Right renal pelvis (tissue), 4 donors: ENCODE results near the gene PPP1R3F. TPM values are rescaled to one million over a fixed set of nuclear protein-coding genes. Genes with fewer than 3 reads are reported as not detected.

Source experiments
- DNase-seq, 4 donors: peaks; one replicate each; pipeline ENCODE4 v3.0.0-alpha.2; 2013; ENCODE audit warnings: low read depth in 4 of 4, low spot score in 3 of 4, missing footprints in 1 of 4
- polyA plus RNA-seq, 4 donors: library from polyadenylated mRNA; unstranded; fragments of 120-200 nt; gene quantifications; one replicate each; pipeline ENCODE4 v1.2.1, GENCODE V29; 2013; ENCODE audit not compliant: insufficient read length in 4 of 4

PPP1R3F gene, protein sequence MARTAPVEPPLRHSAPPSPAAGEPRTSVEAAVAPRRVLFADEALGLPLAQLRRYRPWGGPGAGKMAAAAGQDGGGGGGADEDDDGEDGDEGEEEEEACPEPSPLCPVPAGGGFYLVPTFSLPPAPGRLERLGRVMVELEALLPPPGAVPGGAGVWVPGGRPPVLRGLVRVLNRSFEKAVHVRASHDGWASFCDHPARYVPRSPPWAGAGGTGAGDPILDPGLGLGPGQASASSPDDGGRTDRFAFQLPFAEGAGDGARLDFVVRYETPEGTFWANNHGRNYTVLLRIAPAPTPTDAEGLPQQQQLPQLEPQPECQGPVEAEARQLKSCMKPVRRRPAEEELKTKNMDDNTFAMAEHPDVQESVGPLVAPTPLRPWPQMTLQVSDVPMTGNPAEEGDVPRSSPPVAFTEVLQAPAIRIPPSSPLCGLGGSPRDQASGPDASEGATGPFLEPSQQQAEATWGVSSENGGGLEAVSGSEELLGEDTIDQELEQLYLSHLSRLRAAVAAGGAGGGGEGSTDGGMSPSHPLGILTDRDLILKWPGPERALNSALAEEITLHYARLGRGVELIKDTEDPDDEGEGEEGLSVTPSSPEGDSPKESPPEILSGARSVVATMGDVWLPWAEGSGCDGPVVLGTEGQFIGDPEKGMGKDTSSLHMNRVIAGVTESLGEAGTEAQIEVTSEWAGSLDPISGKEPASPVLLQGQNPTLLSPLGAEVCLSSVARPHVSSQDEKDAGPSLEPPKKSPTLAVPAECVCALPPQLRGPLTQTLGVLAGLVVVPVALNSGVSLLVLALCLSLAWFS
- polyA plus RNA-seq, result 1 to 10 TPM; 5.5 to 8.5 (median 6.1) TPM

DNA sequence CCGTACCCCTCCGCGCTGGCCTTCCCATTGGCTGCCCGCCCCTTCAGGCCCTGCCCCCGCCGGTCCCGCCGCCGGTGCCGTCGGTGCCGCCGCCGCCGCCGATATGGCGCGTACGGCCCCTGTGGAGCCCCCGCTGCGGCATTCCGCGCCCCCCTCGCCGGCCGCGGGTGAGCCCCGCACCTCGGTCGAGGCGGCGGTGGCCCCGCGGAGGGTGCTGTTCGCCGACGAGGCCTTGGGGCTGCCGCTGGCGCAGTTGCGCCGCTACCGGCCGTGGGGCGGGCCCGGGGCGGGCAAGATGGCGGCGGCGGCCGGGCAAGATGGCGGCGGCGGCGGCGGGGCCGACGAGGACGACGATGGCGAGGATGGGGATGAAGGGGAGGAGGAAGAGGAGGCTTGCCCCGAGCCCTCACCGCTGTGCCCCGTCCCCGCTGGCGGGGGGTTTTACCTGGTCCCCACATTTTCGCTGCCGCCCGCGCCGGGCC, at the start of gene PPP1R3F:
Gene PPP1R3F (plus strand): TSS at position 27 of the 482 bp plus-strand sequence. CDS start 77 bp downstream, at position 104.
- no peak for DNase-seq

DNA sequence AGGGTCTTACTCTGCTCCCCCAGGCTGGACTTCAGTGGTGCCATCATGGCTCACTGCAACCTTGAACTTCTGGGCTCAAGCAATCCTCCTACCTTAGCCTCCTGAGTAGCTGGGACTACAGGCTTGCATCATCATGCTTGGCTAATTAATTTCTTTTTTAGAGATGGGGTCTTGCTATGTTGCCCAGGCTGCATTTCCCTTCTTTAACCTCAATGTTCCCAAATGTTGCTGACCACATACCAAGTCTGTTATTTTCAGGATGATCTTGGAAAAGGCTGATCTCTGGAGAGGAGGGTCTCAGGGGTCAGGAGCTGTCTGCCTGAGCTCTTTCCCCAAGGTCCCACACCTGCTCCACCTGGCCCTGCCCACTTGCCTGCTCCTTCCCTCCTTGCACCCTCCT, 49.5 kb upstream of the PPP1R3F start:
- DNase-seq, result no peak

DNA sequence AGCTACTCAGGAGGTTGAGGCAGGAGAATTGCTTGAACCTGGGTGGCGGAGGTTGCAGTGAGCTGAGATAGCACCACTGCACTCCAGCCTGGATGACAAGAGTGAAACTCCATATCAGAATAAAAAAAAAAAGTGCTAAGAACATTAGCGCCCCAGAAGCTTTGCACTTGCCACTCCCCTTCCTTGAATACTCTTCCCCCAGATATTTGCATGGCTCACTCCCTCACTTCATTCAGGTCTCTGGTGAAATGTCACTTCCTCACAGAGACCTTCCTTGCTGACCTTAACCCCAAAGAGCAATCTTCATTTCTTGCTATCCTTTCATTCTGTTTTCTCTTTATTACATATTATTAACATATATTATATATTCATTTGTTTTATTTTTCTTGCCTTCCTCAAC, 47.7 kb upstream of the PPP1R3F start:
- no peak for DNase-seq

DNA sequence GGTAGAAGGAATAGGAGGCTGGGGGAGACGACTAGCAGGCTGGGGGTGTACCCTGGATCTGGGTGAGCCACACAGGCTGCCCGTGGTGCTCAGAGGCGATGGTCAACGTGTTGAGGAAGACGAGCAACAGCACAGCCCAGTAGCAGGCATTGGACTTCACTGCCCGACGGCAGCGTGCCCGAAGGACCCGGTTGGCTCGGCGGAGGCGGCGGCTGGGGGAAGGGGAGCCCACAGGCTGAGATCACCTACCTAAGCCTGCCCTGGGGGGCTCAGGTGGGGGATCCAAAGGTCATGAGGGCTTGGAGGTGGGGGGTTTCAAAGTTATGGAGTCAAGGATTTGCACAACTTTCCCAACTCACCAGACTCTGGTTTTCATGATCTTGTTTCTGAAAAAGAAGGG, 43.7 kb upstream of the PPP1R3F start:
- DNase-seq, result no peak

DNA sequence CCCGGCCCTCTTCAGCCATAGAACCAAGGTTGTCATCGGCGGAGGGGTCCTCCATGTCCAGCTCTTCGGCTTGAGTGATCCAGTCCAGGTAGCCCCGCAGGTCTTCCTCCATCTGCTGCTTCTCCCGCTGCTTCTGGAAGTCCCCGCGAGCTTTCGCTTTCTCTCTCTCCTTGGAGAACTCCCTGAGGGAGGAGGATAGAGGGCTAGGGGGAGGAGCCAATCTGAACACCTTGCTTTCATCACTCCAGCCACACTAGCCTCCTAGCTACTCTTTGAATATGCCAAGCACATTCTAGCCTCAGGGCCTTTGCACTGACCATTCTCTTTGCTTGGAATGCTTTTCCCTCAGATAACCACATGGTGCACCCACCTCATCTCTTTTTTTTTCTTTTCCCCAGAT, 42.6 kb upstream of the PPP1R3F start:
- no peak for DNase-seq

DNA sequence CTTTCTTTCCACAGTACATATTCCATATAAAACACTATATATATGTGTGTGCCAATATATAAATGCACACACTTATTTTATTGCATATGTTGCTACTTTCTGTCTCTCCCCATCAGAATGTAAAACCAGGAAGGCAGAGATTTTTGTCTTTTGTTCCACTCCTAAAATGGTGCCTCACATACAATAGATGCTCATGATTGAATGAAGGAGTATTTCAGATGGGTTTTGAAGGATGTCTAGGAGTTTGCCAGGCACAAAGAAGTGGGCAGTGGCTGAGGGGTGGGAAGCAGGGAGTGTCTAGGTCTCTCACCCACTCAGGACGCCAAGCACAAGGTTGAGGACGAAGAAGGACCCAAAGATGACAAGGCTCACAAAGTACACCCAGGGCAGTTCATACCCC, 41.9 kb upstream of the PPP1R3F start:
- DNase-seq, result no peak

DNA sequence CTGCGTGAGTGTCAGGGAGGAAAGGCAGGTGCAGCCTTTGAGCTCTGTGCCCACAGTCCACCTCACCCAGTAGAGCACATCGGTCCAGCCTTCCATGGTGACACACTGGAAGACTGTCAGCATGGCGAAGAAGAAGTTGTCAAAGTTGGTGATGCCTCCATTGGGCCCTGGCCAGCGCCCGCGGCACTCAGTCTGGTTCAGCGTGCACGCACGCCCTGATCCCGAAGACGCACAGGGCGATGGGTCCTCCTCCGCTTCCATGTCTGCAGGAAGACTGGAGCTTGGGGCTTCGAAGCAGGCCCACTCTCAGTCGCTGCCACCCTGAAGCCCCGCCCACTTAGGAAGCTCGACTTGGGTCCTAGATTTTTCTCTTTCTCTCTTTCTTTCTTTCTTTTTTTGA, 41.4 kb upstream of the PPP1R3F start:
- no peak for DNase-seq

DNA sequence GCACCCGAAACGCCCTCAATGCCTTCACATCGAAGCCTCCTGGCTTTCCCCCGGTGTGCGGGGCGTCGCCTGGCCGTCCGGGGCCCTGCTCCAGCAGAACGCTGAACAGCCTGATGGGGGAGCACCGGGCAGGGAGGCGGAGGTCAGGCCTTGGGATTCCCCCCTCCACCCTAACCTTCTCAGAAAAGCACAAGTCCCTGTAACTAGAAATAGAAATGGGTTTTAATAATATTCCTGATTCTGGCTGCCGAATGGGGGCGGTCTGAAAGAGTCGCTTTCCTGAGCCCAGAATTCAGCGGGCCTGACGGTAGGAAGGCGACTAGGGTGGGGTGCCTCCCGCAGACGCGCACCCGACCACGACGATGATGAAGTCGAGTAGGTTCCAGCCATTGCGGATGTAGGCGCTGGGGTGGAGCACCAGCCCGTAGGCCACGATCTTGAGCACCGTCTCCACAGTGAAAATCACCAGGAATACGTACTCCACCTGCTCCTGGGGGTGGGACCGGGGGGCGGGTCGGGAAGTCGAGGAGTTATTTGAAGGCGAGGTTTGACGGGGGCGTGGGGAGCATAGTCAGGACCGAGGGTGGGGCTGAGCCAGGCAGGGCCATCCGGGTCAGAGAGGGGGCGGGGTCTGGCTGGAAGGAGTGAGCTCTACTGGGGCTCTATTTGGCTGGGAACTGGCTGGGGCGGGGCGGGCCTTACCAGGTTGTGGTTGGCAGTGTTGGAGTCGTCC, 38.9 kb upstream of the PPP1R3F start:
- no peak for DNase-seq

DNA sequence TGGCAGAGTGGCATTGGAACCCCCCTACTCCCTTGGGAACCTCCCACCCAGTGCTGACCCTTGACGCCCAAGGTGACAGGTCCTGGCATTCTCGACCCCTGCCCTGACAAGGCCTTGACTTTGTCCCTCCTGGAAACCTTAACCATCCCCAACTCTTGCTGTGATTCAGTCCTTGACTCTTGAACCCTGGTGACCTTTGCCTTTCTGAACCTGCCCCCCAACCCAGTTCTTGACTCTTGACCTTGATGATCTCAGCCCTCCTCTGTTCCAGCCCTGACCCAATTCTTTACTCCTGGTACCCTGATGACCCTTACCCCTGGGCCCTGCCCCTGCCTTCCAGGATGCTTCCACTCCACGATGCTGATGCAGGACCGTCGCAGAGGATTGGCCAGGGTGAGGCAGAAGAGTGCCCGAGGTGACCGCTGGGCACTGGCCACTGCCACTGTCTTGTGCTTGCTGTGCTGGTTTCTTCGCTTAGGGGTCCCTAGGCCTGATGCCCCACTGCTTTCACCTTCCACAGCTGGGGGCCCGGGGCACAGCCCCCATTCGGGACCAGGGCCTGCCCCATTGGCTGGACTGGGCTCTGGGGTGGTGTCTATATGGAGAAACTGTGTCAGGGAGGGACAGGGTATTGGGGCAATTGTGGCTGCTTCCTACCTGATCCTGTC, 38.1 kb upstream of the PPP1R3F start:
- DNase-seq, result no peak

DNA sequence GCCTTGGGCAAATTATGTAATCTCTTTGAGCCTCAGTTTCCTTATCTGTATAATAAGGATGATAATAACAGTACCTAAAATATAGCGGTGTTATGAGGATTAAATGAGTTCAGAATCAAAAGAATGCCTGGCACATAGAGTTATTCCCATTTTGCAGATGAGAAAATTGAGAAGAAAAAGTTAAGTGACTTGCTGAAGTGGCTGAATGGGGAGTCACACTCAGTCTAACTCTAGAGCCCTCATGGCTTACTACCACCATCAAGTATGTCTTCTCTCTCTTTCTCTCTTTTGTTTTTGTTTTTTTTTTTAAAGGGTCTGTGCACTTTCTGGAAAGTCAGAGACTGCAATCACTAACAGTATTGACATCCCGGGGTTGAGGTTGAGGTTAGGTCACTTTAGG, 37.1 kb upstream of the PPP1R3F start:
- no peak for DNase-seq

DNA sequence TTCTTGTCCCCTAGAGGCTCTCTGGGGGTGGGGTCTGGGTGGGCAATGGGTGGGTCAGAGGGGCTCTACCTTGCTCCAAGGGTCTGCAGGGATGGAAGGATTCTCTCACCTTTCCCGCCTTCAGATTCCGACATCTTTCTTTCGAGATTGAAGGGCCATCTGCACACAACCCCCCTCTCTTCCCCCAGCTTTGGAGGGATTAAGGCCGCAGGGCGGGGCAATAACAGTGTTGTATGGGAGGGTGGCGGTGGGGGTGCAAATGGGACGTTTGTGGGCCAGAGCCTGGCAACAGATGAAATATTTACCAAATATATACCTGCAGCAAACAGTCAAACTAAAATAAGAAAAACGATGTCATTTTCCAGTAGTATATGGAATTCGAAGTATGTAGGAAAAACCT, 36.4 kb upstream of the PPP1R3F start, which contains the start of gene CACNA1F:
Gene CACNA1F (minus strand): TSS at position 165 of the 400 bp plus-strand sequence. CDS start 31 bp downstream, at position 134.
- no peak for DNase-seq

DNA sequence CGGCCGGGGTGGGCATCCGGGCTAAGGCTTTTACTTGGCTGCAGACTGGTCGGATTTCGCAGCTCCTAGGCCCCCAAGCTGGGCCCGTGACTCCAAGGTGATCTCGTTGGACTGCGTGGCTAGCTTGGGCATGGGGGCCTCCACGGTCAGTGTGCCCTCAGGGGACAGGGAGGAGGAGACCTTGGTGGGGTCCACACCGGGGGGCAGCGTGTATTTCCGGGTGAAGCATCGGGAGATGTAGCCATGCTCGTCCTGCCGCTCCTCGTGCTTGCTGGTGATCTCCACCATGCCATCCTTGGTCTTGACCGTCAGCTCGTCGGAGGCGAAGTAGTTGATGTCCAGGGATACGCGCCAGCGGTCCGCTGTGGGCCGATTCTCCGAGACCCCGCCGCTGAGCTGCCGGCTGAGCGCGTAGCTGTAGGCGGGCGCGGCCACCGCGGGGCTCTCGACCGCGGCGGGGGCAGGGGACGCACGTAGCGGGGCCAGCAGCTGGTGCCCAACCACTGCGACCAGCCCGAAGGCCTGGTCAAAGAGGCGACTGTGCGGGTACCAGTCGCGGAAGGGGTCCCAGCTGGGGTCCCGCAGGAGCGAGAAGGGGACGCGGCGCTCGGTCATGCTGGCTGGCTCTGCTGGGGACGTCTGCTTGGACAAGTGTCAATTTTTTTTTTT, 35.6 kb upstream of the PPP1R3F start:
- no peak for DNase-seq

DNA sequence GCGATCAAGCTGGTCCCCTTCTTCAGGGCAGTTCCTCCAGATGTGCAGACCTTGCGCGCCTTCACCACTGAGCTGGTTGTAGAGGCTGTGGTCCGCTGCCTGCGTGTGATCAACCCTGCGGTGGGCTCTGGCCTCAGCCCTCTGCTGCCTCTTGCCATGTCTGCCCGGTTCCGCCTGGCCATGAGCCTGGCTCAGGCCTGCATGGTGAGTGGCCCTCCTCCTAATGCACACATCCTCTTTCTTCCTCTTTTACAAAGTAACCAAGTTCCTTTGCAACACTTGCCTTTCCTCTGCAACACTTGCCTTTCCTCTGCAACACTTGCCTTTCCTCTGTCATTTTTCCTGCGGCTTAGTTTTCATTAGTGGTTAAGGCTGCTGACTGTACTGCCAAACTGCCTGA, 32.5 kb upstream of the PPP1R3F start:
- no peak for DNase-seq

DNA sequence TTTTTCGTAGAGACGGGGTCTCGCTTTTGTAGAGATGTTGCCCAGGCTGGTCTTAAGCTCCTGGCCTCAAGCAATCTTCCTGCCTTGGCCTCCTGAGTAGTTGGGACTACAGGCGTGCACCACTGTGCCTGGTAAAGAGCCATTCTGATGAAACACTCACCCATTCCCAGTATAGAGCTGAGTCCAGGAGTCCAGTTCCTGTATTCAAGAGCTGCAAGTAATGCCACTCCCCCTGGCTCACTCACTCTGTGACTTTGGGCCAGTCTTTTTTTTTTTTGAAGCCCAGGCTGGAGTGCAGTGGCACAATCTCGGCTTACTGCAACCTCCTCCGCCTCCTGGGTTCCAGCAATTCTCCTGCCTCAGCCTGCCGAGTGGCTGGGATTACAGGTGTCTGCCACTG, 30.9 kb upstream of the PPP1R3F start:
- DNase-seq, result no peak

DNA sequence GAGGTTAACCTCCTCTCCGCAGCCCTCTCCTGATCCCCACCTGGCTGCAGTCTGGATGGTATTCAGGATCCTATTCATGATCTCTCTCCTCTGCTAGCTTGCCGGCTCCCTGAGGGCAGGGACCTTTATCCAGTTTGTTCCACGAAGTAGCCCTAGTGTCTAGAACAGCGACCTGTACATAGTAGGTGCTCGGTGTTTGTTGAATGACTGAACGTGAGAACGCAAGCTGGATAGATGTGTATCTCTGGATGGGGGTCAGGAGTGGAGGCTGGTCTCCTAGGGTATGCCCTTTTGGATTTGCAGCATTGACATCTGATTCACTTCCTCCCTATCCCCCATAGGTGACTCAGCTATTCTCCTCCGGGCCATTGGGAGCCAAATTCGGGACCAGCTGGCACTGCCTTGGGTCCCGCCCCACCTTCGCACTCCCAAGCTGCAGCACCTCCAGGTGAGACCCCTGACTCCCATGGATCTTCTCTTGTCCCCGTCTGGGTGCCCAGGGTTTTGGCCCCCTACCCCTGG, 27.0 kb upstream of the PPP1R3F start:
- DNase-seq, result no peak

DNA sequence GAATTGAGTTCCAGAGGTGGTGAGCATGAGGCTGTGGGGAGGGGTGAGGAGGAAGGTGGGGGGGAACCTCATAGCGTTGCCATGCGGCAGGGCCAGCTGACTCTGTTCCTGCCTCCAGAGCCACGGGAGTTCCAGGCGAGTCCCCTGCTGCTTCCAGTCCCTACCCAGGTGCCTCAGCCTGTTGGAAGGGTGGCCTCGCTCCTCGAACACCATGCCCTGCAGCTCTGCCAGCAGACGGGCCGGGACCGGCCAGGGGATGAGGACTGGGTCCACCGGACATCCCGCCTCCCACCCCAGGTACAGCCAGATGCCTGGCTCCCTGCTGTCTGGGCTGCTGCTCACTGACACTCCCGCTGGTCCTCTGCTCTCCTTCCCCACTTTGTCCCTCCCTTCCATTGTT, 26.4 kb upstream of the PPP1R3F start:
- DNase-seq, result no peak

DNA sequence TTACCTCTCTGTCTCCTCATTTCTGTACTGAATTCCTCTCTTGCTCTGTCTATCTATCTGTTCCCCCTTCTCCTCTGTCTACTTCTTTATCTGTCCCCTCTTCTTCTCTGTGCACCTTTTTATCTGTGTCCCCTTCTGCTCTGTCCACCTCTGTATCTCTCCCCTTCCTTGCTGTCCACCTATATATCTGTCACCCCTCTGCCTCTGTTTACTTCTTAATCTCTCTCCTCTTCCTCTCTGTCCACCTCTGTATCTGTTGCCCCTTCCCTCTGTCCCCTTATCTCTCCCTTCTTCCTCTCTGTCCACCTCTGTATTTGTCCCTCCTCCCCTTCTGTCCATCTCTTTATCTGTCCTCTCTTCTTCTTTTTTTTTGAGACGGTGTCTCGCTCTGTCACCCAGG, 25.4 kb upstream of the PPP1R3F start:
- DNase-seq, result no peak

DNA sequence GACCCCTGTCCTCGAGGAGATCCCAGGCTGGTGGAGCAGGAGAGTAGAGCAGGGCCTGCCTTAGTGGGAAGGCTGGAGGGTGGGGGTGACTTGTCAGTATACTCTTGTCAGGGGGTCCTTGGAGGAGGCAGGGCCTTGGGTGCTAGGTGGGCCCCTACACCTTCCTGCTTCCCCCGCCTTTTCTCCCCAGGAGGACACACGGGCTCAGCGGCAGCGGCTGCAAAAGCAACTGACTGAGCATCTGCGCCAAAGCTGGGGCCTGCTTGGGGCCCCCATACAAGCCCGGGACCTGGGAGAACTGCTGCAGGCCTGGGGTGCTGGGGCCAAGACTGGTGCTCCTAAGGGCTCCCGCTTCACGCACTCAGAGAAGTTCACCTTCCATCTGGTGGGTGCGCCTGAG, 23.1 kb upstream of the PPP1R3F start:
- DNase-seq, result no peak

DNA sequence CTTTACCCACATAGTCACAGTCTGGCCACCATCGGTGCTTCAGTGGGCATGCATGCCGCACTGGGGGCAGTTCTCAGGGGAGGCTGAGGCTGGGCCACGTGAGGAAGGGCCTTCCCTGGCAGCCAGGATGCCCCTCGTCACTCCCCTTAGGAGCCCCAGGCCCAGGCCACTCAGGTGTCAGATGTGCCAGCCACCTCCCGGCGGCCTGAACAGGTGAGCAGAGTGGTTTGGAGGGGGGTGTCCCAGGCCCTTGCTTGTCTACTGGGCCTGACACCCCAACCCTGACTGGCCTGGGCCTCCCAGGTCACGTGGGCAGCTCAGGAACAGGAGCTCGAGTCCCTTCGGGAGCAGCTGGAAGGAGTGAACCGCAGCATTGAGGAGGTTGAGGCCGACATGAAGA, 22.2 kb upstream of the PPP1R3F start:
- DNase-seq, result no peak
